GM23338 (cell line): ENCODE results near the gene ECE2.

Source experiments
- EZH2 ChIP-seq: fragments of 200-600 bp; sonication (generic); IDR thresholded peaks from one replicate; pipeline ENCODE4 v1.8.0; 2017; ENCODE audit warnings: antibody characterized with exemption, mild to moderate bottlenecking, low read depth; ENCODE audit not compliant: unreplicated experiment
- EZH2phosphoT487 ChIP-seq: fragments of 200-600 bp; sonication (generic); IDR thresholded peaks from one replicate; pipeline ENCODE4 v1.8.1; 2018; ENCODE audit warnings: antibody characterized with exemption; ENCODE audit not compliant: unreplicated experiment
- POLR2AphosphoS5 ChIP-seq: IDR thresholded peaks from 2 replicates; pipeline ENCODE4 v1.6.1; 2016; ENCODE audit warnings: antibody characterized with exemption, low read depth
- ZNF114 ChIP-seq: fragments of 250-450 bp; sonication (Bioruptor Pico); IDR thresholded peaks from 2 replicates; pipeline ENCODE4 v1.5.0; 2020; ENCODE audit warnings: mild to moderate bottlenecking, moderate library complexity
- TF ChIP-seq, protein P1 (sequence below), 2 experiments: fragments of 200-600 bp in 1 of 2; sonication (generic) in 1 of 2; conservative IDR thresholded peaks; 2 replicates each; pipeline versions ENCODE4 v1.5.1 to v1.6.1; 2016 to 2017; ENCODE audit warnings: antibody characterized with exemption in 2 of 2, low read depth in 2 of 2, mild to moderate bottlenecking in 2 of 2, moderate library complexity in 1 of 2
- TF ChIP-seq, protein P2 (sequence below): IDR thresholded peaks from one replicate; pipeline ENCODE4 v1.6.1; 2018; ENCODE audit warnings: antibody characterized with exemption; ENCODE audit not compliant: unreplicated experiment

DNA sequence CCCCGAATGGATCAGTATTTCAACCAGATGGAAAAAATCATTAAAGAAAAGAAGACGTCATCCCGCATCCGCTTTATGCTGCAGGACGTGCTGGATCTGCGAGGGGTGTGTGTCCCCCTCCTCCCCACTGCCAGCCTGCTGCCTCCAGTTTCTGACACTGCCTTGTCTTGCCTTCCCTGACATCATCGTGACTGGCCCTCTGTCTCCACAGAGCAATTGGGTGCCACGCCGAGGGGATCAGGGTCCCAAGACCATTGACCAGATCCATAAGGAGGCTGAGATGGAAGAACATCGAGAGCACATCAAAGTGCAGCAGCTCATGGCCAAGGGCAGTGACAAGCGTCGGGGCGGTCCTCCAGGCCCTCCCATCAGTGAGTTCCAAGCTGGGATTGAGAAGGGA is 49.4 kb downstream of the ECE2 start:
- TF ChIP-seq, protein P1, sequence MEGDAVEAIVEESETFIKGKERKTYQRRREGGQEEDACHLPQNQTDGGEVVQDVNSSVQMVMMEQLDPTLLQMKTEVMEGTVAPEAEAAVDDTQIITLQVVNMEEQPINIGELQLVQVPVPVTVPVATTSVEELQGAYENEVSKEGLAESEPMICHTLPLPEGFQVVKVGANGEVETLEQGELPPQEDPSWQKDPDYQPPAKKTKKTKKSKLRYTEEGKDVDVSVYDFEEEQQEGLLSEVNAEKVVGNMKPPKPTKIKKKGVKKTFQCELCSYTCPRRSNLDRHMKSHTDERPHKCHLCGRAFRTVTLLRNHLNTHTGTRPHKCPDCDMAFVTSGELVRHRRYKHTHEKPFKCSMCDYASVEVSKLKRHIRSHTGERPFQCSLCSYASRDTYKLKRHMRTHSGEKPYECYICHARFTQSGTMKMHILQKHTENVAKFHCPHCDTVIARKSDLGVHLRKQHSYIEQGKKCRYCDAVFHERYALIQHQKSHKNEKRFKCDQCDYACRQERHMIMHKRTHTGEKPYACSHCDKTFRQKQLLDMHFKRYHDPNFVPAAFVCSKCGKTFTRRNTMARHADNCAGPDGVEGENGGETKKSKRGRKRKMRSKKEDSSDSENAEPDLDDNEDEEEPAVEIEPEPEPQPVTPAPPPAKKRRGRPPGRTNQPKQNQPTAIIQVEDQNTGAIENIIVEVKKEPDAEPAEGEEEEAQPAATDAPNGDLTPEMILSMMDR (conservative IDR thresholded peaks at IDR 0.05; ENCODE audit: low read depth in 2 of 2), result no peak
- TF ChIP-seq EZH2, result no peak
- TF ChIP-seq POLR2AphosphoS5, result no peak
- no peak for TF ChIP-seq EZH2phosphoT487
- no peak for TF ChIP-seq ZNF114 (CRISPR knock-in tag)
- TF ChIP-seq, protein P2, sequence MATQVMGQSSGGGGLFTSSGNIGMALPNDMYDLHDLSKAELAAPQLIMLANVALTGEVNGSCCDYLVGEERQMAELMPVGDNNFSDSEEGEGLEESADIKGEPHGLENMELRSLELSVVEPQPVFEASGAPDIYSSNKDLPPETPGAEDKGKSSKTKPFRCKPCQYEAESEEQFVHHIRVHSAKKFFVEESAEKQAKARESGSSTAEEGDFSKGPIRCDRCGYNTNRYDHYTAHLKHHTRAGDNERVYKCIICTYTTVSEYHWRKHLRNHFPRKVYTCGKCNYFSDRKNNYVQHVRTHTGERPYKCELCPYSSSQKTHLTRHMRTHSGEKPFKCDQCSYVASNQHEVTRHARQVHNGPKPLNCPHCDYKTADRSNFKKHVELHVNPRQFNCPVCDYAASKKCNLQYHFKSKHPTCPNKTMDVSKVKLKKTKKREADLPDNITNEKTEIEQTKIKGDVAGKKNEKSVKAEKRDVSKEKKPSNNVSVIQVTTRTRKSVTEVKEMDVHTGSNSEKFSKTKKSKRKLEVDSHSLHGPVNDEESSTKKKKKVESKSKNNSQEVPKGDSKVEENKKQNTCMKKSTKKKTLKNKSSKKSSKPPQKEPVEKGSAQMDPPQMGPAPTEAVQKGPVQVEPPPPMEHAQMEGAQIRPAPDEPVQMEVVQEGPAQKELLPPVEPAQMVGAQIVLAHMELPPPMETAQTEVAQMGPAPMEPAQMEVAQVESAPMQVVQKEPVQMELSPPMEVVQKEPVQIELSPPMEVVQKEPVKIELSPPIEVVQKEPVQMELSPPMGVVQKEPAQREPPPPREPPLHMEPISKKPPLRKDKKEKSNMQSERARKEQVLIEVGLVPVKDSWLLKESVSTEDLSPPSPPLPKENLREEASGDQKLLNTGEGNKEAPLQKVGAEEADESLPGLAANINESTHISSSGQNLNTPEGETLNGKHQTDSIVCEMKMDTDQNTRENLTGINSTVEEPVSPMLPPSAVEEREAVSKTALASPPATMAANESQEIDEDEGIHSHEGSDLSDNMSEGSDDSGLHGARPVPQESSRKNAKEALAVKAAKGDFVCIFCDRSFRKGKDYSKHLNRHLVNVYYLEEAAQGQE, result no peak
